ENCODE measurements around the gene MAD1L1.
"Not testable (repeated sequence)": the region's sequence is repeated elsewhere in the genome, so short reads cannot be mapped to it uniquely, and the experiment has no call there.

MAD1L1 gene

DNA sequence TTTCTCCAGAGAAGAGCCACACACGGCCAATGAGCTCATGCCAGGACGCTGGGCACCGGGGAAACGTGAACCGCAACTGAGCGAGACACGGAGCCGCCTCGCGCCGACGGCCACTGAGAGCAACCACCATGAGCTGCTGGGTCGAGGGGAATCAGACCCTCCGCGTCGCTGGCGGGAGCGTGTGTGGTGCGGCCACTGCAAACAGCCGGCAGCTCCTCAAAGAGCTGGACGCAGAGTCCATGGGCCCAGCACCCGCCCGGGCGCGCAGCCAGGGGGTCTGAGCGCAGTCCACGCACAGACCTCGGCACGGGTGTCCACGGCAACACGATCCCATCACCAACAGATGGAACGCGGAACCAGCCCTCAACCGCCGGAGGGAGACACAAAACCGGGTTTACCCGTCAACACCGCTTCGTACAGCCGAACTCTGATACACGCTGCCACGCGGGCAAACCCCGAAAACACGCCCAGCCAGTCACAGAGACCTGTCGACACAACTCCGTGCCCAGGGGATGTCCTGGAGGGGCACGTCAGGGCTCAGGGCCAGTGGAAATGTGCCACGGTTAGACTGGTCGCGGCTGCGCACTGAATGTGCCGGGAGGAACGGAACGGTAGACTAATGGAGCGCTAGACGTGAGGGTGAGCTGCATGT, 415.6 kb downstream of the MAD1L1 start:
- DNase-seq, result no peak

DNA sequence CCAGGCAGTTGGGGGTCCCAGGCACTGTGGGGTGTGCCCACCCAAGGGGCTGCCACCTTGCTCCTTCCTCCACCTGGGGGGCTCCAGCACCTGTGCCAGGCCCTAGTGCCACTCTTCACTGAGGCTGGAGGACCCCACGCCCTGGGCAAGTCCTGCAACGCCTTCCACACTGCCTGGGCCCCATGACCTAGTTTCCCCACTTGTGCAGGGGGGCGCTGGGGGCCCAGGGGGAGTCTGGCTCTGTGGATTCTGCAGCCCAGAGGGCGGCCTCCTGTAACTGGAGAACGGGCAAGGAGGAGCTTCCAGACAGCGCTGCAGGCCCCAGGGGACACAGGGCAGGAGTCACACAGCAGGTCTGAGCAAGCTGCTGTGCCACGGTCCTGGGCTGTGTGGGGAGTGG, 416.3 kb downstream of the MAD1L1 start:
- not testable (repeated sequence) for DNase-seq

- DNase-seq, result not testable (repeated sequence)
Measured at GRCh38 chr7:1815551-1816281, 417.0 kb downstream of the MAD1L1 start.

DNA sequence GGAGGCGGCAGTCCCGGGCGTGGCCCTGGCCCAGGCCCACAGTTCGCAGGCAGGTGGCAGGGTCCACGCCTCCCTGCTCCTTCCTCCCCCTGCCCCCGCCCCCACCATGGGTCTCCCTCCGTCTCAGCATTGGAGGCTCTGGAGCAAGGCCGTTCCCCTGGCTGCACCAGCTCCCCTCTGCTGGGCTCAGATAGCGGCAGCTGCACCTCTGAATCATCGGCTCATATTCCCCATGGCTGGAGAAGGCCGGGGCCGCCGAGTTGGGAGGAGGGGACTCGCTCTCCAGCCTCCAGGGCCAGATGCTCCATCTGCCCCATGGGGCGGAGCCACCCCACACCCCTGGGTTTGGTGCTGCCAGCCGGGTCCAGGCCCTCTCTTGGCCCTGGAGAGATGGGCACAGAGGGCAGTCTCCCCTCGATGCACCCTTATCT, 417.7 kb downstream of the MAD1L1 start:
- DNase-seq, result no peak

DNA sequence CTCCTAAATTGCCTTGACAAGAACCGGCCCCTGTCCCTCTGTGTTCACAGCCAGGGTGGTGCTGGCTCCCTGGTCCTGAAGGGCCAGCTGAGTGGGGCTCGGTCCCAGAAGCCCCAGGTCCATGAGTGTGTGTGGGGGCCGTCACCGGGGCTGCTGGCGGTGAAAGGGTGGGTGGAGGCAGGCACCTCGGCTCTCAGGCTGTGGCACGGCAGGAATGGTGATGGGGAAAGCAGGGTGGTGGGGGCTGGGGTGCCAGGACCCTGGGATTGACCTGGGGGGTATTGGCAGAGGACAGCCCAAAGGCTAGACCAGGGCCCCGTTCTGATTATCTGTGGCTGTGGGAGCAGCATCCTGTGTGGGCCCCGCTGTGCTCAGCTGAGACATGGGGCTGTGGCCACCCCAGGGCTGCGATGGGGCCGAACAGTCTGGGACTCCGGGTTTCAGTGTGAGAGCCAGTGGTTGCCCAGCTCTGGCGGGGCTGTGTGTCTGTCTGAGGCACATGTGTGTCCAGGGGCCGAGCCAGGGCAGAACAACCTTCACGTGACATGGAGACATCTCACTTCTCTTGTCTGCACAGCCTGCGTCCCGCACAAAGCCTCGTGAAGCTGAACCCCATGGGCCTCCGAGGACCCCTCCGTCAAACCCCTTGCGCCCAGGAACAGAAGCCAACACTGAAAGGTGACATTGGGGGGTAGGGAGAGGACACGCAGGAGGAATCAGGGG, 418.5 kb downstream of the MAD1L1 start:
- DNase-seq, result no peak

- DNase-seq, result no peak
Measured at GRCh38 chr7:1813394-1814088, 419.2 kb downstream of the MAD1L1 start.

DNA sequence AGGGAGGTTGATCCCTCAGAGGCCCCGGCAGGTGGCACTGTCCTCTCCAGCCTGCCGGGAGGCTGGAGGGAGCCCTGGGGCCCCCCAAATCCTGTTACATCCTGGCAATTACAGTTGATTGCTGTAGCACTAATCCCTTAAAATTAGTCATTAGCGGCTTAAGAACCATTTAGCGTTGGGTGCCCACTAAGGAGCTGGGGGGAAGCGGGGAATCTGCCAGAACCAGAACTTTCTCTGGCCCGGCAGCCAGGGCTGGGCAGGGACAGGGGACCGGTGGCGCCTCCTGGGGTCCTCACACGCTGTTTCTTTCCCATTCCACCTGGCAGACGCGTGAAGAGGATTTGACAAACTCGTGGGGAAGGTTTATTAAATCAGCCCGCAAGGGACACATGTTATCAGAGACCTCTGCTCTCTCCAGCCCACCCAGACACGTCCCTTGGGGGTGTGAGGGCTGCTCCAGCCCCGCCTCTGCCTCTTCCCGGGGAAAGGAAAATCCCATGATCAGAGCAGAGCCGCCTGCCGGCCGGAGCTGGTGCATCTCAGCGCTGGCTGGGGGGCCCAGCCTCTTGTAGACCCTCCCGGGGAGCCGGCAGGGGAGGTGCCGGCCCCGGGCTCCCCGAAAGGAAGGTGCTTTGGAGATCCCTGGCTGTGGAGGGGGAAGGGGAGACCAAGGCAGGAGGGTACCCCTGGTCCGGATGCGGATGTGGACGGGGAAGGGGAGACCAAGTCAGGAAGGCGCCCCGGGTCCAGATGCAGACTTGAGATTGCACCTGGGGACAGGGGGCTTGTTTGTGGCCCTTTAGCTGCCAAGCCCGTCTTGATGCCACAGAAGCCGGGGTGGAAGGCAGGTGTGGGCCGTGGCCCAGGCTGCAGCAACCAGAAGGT, 420.0 kb downstream of the MAD1L1 start:
- no peak for DNase-seq

- no peak for DNase-seq
Measured at GRCh38 chr7:1811850-1812508, 420.8 kb downstream of the MAD1L1 start.

GRCh38 chr7:1810961-1811849, 421.5 kb downstream of the MAD1L1 start:
- DNase-seq, result no peak

DNA sequence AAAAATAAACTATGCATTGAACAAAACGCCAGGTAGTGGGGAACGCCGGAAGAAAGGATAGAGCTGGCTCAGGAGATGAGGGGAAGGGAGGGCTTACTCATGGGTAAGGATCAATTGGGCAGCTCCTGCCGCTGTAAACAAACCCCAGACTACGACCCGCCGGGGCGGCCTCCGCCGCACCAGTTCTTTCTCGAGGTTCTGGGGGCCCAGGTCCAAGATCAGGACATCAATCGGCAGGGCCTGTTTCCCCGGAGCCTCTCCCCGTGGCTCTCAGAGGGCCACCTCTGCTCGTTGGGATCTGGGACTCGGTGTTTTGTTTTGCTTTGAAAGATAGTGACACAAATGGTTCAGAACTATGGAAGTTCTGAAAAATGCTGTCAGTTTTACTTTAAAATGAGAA, 422.2 kb downstream of the MAD1L1 start:
- DNase-seq, result no peak

GRCh38 chr7:1809601-1810258, 423.0 kb downstream of the MAD1L1 start:
- DNase-seq, result no peak

DNA sequence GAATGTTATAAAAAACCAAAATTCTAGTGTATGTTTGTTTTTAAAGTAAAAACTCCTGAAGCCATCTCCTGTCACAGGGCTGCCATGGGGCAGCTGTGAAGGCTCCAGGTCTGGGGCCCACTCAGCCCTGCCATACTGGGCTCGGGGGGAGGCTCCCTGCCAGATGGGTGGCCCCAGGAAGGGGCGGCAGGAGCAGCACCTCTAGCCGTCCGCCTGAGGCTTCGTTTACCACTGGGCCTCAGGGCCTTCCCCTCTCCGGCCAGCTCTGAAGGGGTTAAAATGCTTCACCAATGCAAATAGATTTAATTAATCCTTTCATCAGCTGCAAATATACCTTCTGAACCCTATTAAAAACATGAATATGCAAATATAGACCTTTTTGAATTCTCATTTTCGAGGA, 423.7 kb downstream of the MAD1L1 start:
- no peak for DNase-seq

GRCh38 chr7:1807821-1808600, 424.7 kb downstream of the MAD1L1 start:
- no peak for DNase-seq

GRCh38 chr7:1806354-1806753, 426.4 kb downstream of the MAD1L1 start:
- DNase-seq, result no peak

DNA sequence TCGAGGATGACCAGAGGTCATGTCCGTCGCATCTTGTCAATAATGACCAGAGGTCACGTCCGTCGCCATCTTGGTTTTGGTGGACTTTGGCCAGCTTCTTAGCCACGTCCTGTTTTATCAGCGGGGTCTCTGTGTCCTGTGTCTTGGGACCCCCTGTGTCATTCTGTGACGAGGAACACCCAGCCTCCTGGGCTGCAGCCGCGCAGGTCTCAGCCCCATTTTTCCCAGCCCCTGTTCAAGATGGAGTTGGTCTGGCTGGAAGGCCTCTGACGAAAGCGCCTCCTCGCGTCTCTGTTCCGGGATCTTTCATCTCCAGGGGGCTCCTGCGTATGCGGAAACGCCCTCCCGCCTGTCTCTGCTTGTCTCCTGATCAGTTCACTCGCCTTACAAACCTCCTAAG, 428.4 kb downstream of the MAD1L1 start:
- no peak for DNase-seq

DNA sequence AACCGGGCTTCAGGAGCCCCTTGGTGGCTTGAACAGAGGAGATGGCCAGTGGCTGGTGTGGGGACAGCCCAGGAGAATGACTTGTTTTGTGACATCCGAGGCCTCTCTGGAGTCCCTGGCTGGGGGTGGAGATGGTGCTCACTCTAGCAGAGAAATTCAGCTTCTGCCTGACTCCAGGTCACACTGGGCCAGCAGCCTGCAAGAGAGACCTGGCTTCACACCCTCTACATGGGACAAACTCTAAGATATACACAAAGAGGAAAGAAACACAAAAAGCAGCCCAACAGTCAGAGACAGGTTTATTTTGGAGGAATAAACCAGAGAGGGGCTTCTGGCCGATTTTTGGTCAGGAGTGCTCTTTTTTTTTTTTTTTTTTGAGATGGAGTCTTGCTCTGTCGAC, 429.8 kb downstream of the MAD1L1 start:
- DNase-seq, result no peak

- DNase-seq, result no peak
Measured at GRCh38 chr7:1800902-1801301, 431.8 kb downstream of the MAD1L1 start.

DNA sequence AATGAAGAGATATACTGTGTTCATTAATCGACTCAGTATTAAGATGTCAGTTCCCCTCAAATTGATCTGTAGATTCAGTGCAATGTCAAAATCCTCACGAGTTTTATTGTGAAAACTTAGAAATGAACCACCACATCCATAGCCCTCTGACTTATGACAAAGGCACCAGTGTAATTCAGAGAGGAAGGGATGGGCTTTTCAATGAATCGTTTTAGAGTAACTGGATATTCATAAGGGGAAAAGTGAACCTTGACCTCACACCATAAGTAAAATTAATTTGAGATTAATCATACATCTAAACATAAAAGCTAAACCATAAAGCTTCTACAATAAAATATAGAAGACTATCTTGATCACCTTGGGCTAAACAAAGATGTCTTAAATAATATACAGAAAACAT, 434.6 kb downstream of the MAD1L1 start:
- DNase-seq, result no peak

DNA sequence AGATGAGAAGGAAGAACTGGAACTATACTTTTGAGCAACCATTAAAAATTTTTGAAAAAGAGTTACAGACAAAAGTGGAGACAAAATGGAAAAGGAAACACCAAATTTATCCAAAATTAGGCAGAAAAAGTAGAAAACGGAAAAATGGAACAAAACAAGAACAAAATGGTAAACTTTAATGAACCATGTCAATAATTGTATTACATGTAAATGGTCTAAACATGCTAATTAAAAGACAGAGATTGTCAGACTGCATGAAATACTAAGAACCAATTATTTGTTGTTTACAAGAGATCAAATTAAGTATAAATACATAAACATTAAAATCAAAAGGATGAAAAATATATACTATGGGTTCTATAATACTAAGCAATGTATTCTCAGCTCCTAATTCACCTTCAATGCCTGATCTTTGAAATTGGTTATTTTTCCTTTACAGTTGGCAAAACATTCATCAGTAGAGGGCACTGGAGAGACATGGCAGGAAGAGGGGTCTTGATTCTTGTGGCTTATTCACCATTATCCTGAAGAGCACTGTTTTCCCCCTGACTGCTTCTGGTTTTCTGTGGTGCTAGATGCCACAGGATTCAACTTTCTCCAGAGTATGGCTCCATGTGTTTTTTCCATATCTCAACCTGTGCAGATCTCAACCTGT, 437.7 kb downstream of the MAD1L1 start:
- no peak for DNase-seq
